HCT116 (cell line): ENCODE data around the gene BORCS5. TPM values are rescaled to one million over a fixed set of nuclear protein-coding genes. Genes with fewer than 3 reads are reported as not detected.

Experiments
- ATAC-seq: fragments of 200-7000 bp; cut with Tn5 transposase; 2 replicates; pipeline ENCODE4 v1.9.1; 2020; ENCODE audit warnings: mild to moderate bottlenecking, moderate library complexity
- BruUV-seq: library from RNA; stranded (reverse); fragments of 400-500 nt; replicated peaks from 2 replicates; lab custom pipeline; 2021; lab: Mats Ljungman, UMichigan
- CTCF ChIA-PET: fragments of 300-600 bp; sonication (Branson Sonifier 250); formaldehyde crosslinking; loops from one replicate; lab custom pipeline; 2021; ENCODE audit warnings: antibody characterized with exemption; lab: Charles Lee
- POLR2A ChIA-PET: fragments of 300-600, 350-600 bp; sonication (Branson Sonifier 250); formaldehyde crosslinking; loops from one replicate; lab custom pipeline; 2021; ENCODE audit warnings: antibody characterized with exemption; lab: Charles Lee
- RAD21 ChIA-PET, 2 experiments: fragments of 300-600 bp; sonication (Branson Sonifier 250); formaldehyde crosslinking; loops; one replicate each; lab custom pipeline; 2023; ENCODE audit warnings: low total read pairs in 2 of 2; ENCODE audit not compliant: uncharacterized antibody in 2 of 2, unreplicated experiment in 2 of 2, low non-redundant PET in 1 of 2; lab: Charles Lee
- DNase-seq: peaks from one replicate; pipeline ENCODE4 v3.0.0-alpha.2; 2010; ENCODE audit warnings: low read depth, low spot score
- H2AFZ ChIP-seq: fragments of 200-600 bp; shearing (Covaris generic), sonication (generic); 2 replicates; pipeline ENCODE4 v1.6.1; 2017; ENCODE audit warnings: low read depth, mixed run types, mixed read lengths, antibody characterized with exemption, low read length; ENCODE audit not compliant: poor library complexity, severe bottlenecking
- H3K27ac ChIP-seq: 2 replicates; pipeline ENCODE4 v1.5.1; 2012; ENCODE audit warnings: low read depth, low read length
- H3K27me3 ChIP-seq: fragments of 200-600 bp; sonication (generic); 2 replicates; pipeline ENCODE4 v1.6.1; 2016; ENCODE audit warnings: mixed run types, low read length, mixed read lengths; ENCODE audit not compliant: insufficient read depth
- H3K36me3 ChIP-seq, 2 experiments: fragments of 200-500 bp in 1 of 2; fragments of 200-600 bp in 1 of 2; sonication (Bioruptor generic) in 1 of 2; sonication (generic) in 1 of 2; 2 replicates each; pipeline versions ENCODE4 v1.5.1 to v1.6.1; 2014 to 2016; ENCODE audit warnings: low read length in 2 of 2, inconsistent platforms in 1 of 2, mixed read lengths in 1 of 2, mixed run types in 1 of 2; ENCODE audit not compliant: insufficient read depth in 2 of 2, control insufficient read depth in 1 of 2
- H3K4me1 ChIP-seq, 2 experiments: fragments of 200-600 bp in 1 of 2; sonication (generic) in 1 of 2; 2 replicates each; pipeline versions ENCODE4 v1.5.1 to v1.6.1; 2012 to 2017; ENCODE audit warnings: low read length in 2 of 2, inconsistent platforms in 1 of 2, mild to moderate bottlenecking in 1 of 2, mixed read lengths in 1 of 2, mixed run types in 1 of 2, moderate library complexity in 1 of 2; ENCODE audit not compliant: insufficient read depth in 2 of 2, control insufficient read depth in 1 of 2
- H3K4me2 ChIP-seq: fragments of 200-600 bp; sonication (generic); 2 replicates; pipeline ENCODE4 v1.6.1; 2017; ENCODE audit warnings: mixed run types, low read length, mixed read lengths
- H3K4me3 ChIP-seq, 2 experiments: fragments of 200-600 bp in 1 of 2; sonication (generic) in 1 of 2; replicated peaks in 1 of 2; 2 replicates each; pipeline ENCODE4 v1.5.1; 2011 to 2016; ENCODE audit warnings: low read length in 2 of 2, control low read depth in 1 of 2, low read depth in 1 of 2, mild to moderate bottlenecking in 1 of 2, mixed read lengths in 1 of 2, mixed run types in 1 of 2
- H3K79me2 ChIP-seq: fragments of 200-600 bp; sonication (generic); 2 replicates; pipeline ENCODE4 v1.6.1; 2017; ENCODE audit warnings: mild to moderate bottlenecking, mixed run types, low read length, moderate library complexity, mixed read lengths; ENCODE audit not compliant: insufficient read depth
- H3K9ac ChIP-seq: fragments of 200-600 bp; sonication (generic); 2 replicates; pipeline ENCODE4 v1.6.1; 2016; ENCODE audit warnings: low read length, mixed read lengths
- H3K9me2 ChIP-seq: fragments of 200-600 bp; sonication (generic), shearing (Covaris generic); 2 replicates; pipeline ENCODE4 v1.6.1; 2017; ENCODE audit warnings: mixed run types, mild to moderate bottlenecking, moderate library complexity; ENCODE audit not compliant: insufficient read depth
- H3K9me3 ChIP-seq, 2 experiments: fragments of 200-500 bp in 1 of 2; fragments of 200-600 bp in 1 of 2; sonication (Bioruptor generic) in 1 of 2; sonication (generic) in 1 of 2; 2 replicates each; pipeline ENCODE4 v1.6.1; 2014 to 2017; ENCODE audit warnings: low read length in 2 of 2, mixed read lengths in 2 of 2, inconsistent platforms in 1 of 2, low read depth in 1 of 2, mild to moderate bottlenecking in 1 of 2, mixed run types in 1 of 2, moderate library complexity in 1 of 2; ENCODE audit not compliant: control insufficient read depth in 1 of 2, insufficient read depth in 1 of 2
- H4K20me1 ChIP-seq: fragments of 200-600 bp; sonication (generic), shearing (Covaris generic); 2 replicates; pipeline ENCODE4 v1.6.1; 2017; ENCODE audit warnings: mixed run types, mild to moderate bottlenecking, moderate library complexity; ENCODE audit not compliant: insufficient read depth
- CBX3 ChIP-seq: IDR thresholded peaks from 2 replicates; pipeline ENCODE4 v1.6.1; 2012; ENCODE audit warnings: low read depth
- CTCF ChIP-seq, 3 experiments: fragments of 200-600 bp in 1 of 3; sonication (generic) in 1 of 3; IDR thresholded peaks in 2 of 3; conservative IDR thresholded peaks in 1 of 3; 2 replicates each; pipeline ENCODE4 v1.5.1; 2012 to 2017; ENCODE audit warnings: low read depth in 2 of 3, low read length in 2 of 3, antibody characterized with exemption in 1 of 3, borderline replicate concordance in 1 of 3, control low read depth in 1 of 3, mild to moderate bottlenecking in 1 of 3, mixed read lengths in 1 of 3, mixed run types in 1 of 3, moderate library complexity in 1 of 3; ENCODE audit not compliant: insufficient read depth in 1 of 3
- EGR1 ChIP-seq: IDR thresholded peaks from 2 replicates; pipeline ENCODE4 v1.6.1; 2012; ENCODE audit warnings: low read depth
- ELF1 ChIP-seq: IDR thresholded peaks from 2 replicates; pipeline ENCODE4 v1.6.1; 2012; ENCODE audit warnings: low read depth, borderline replicate concordance
- EZH2 ChIP-seq: fragments of 200-600 bp; sonication (generic); IDR thresholded peaks from 2 replicates; pipeline ENCODE4 v1.6.1; 2017; ENCODE audit warnings: antibody characterized with exemption, mixed run types
- FOSL1 ChIP-seq: IDR thresholded peaks from 2 replicates; pipeline ENCODE4 v1.6.1; 2012; ENCODE audit warnings: low read depth
- JUND ChIP-seq: IDR thresholded peaks from 2 replicates; pipeline ENCODE4 v1.6.1; 2012
- POLR2A ChIP-seq: IDR thresholded peaks from 2 replicates; pipeline ENCODE4 v1.7.0; 2011; ENCODE audit warnings: borderline replicate concordance; ENCODE audit not compliant: insufficient read depth, insufficient read length; ENCODE audit errors: extremely low read depth
- POLR2AphosphoS5 ChIP-seq: IDR thresholded peaks from 2 replicates; pipeline ENCODE4 v1.6.1; 2011; ENCODE audit warnings: mild to moderate bottlenecking, low read depth, low read length, moderate library complexity
- RAD21 ChIP-seq: IDR thresholded peaks from 2 replicates; pipeline ENCODE4 v1.6.1; 2012; ENCODE audit warnings: low read depth, mild to moderate bottlenecking
- REST ChIP-seq: IDR thresholded peaks from 2 replicates; pipeline ENCODE4 v1.6.1; 2012; ENCODE audit warnings: low read depth
- SIN3A ChIP-seq: IDR thresholded peaks from 2 replicates; pipeline ENCODE4 v1.6.1; 2012; ENCODE audit warnings: low read depth
- SP1 ChIP-seq: IDR thresholded peaks from 2 replicates; pipeline ENCODE4 v1.6.1; 2012; ENCODE audit warnings: low read depth
- SRF ChIP-seq: IDR thresholded peaks from 2 replicates; pipeline ENCODE4 v1.6.1; 2012; ENCODE audit warnings: low read depth
- YY1 ChIP-seq: IDR thresholded peaks from 2 replicates; pipeline ENCODE4 v1.6.1; 2011; ENCODE audit warnings: low read length, low read depth, moderate library complexity, mild to moderate bottlenecking; ENCODE audit not compliant: insufficient replicate concordance; ENCODE audit errors: extremely low read depth
- ZFX ChIP-seq: fragments of 450-650 bp; IDR thresholded peaks from 2 replicates; pipeline ENCODE4 v1.6.1; 2017
- ZNF274 ChIP-seq: fragments of 200-500 bp; sonication (Bioruptor generic); IDR thresholded peaks from 2 replicates; pipeline ENCODE4 v1.6.1; 2014; ENCODE audit warnings: mild to moderate bottlenecking, low read depth, low read length, inconsistent platforms
- intact Hi-C: fragments of 100-400 bp; cut with micrococcal nuclease; formaldehyde crosslinking; loops from 2 replicates; pipeline ENCODE4 v1.10.0; 2022
- total RNA-seq: library from RNA; stranded (reverse); gene quantifications from one replicate; pipeline ENCODE4 v1.2.1, GENCODE V29; 2021; ENCODE audit not compliant: unreplicated experiment
- TF ChIP-seq, protein P1 (sequence below): IDR thresholded peaks from 2 replicates; pipeline ENCODE4 v1.6.1; 2011; ENCODE audit warnings: mild to moderate bottlenecking, low read length, moderate library complexity; ENCODE audit not compliant: insufficient replicate concordance; ENCODE audit errors: extremely low read depth
- TF ChIP-seq, protein P2 (sequence below): IDR thresholded peaks from 2 replicates; pipeline ENCODE4 v1.6.1; 2012

The BORCS5 gene
- total RNA-seq, 1 experiment from 2014 or later = 8.7 TPM

DNA sequence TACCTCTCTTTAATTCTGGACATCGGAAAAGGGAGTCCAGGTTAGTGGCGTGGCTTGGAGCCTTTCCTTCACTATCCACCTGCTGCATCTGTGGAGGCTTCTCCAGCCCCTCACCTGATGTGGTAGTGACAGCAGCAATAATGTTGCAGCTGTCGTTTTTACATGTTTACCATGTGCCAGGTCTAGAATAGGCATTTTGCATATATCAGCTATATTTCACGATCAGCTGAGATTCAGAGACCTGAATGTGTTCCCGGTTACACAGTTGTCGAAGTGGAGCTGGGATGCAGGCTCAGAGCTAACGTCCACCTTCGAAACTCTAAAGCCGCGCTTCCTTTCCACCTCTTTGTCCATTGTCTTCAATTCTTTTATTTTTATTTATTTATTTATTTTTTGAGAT is 91.0 kb downstream of the BORCS5 start:
- TF ChIP-seq POLR2A (no peak), ZFX (no peak), RAD21 (no peak), CBX3 (no peak), POLR2AphosphoS5 (no peak), JUND (no peak), SIN3A (no peak), YY1 (no peak), CTCF (IDR thresholded peaks at IDR 0.05 in 2 of 3, conservative IDR thresholded peaks at IDR 0.05 in 1 of 3; ENCODE audit: borderline replicate concordance in 1 of 3, insufficient read depth in 1 of 3, low read depth in 2 of 3, low read length in 2 of 3) (no peak), ELF1 (no peak), REST (no peak), EZH2 (no peak), ZNF274 (no peak), SRF (no peak), EGR1 (no peak), FOSL1 (no peak), SP1 (no peak)
- TF ChIP-seq, protein P1, sequence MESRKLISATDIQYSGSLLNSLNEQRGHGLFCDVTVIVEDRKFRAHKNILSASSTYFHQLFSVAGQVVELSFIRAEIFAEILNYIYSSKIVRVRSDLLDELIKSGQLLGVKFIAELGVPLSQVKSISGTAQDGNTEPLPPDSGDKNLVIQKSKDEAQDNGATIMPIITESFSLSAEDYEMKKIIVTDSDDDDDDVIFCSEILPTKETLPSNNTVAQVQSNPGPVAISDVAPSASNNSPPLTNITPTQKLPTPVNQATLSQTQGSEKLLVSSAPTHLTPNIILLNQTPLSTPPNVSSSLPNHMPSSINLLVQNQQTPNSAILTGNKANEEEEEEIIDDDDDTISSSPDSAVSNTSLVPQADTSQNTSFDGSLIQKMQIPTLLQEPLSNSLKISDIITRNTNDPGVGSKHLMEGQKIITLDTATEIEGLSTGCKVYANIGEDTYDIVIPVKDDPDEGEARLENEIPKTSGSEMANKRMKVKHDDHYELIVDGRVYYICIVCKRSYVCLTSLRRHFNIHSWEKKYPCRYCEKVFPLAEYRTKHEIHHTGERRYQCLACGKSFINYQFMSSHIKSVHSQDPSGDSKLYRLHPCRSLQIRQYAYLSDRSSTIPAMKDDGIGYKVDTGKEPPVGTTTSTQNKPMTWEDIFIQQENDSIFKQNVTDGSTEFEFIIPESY = no peak
- TF ChIP-seq, protein P2, sequence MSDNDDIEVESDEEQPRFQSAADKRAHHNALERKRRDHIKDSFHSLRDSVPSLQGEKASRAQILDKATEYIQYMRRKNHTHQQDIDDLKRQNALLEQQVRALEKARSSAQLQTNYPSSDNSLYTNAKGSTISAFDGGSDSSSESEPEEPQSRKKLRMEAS = no peak
- Histone ChIP-seq H3K4me3 (no peak overlapping the region), H3K27me3 (no peaks in the 10 kb centered on the region), H3K9me2 (no peaks in the 10 kb centered on the region; the same call in 1 of the 2 replicates), H3K4me1 (peaks cover under 1 to 2% of the 10 kb centered on the region in 2 experiments; a peak in 3 of 4 replicates), H3K4me2 (no peak overlapping the region), H3K9me3 (no peaks in the 10 kb centered on the region), H3K27ac (no peak overlapping the region), H3K79me2 (no peaks in the 10 kb centered on the region), H2AFZ (no peak overlapping the region), H3K36me3 (no peaks in the 10 kb centered on the region), H4K20me1 (no peaks in the 10 kb centered on the region), H3K9ac (no peak overlapping the region)
- intact Hi-C loops = no loop called here
- ATAC-seq (no peak), DNase-seq (no peak)
- ChIA-PET POLR2A (no interaction called here), RAD21 (no interaction called here), CTCF (no interaction called here)
- no TSS peak for BruUV-seq
